Measurements from ENCODE around the gene CHRM2. TPM values are rescaled to one million over a fixed set of nuclear protein-coding genes. Genes with fewer than 3 reads are reported as not detected.

CHRM2 gene
- total and polyA plus RNA-seq, 2 of the 4 experiments (the other 2 are of a cell fraction), result 79.3 to 184 TPM

DNA sequence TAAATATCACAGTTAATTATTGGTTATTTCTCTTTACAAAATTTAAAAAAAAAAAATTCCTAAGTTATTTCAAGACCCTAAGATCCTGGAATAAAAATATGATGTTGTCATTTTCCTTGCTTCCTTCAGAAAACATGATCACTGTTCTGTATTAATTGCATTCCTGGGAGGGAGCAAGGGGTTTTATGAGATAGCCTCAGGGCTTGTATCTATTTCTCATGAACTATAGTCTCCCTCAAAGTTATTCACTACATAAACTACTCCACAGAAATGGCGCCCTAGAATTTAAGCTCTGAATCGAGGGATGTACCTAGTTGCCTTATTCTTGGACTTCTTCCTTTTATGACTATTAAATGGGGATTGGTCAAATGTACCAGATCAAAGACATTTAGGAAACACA lies 170.3 kb downstream of the CHRM2 start:
- H2BK15ac ChIP-seq (ENCODE audit: low read depth, low read length), result 0 out of 3 replicates have a peak overlapping the region, but pooled peaks have one; percentile 8
- no peak overlapping the region for H3K23ac ChIP-seq (ENCODE audit: low read depth, low read length)
- no peaks in the 10 kb centered on the region for H3K79me1 ChIP-seq (ENCODE audit: low read depth in 1 of 2, low read length in 2 of 2)
- BruUV-seq (replicated peaks), result no TSS peak
- DNase-seq (no peak), ATAC-seq (ENCODE audit: low read depth) (no peak)
- no peak overlapping the region for H2BK120ac ChIP-seq (ENCODE audit: low read depth, low read length)
- no peaks in the 10 kb centered on the region for H3K36me3 ChIP-seq (ENCODE audit: control insufficient read depth, insufficient read depth, low read length)
- in situ Hi-C loops (cut with MboI; ENCODE audit: low sequenced_read_pairs), result no loop called here
- H4K5ac ChIP-seq (ENCODE audit: low read depth, low read length), result no peak overlapping the region
- H3K56ac ChIP-seq (ENCODE audit: extremely low read depth, insufficient read depth, low read length), result no peak overlapping the region; the same call in 1 of the 2 replicates
- POLR2A ChIA-PET (ENCODE audit: unreplicated experiment), result no interaction called here
- no peak overlapping the region for H3K18ac ChIP-seq (ENCODE audit: low read depth, low read length)
- dilution Hi-C loops (cut with HindIII; ENCODE audit: low sequenced_read_pairs, unreplicated experiment), result no loop called here
- no peaks in the 10 kb centered on the region for H3K27me3 ChIP-seq (ENCODE audit: control insufficient read depth, insufficient read depth, low read length)
- no peak overlapping the region for H4K91ac ChIP-seq (ENCODE audit: insufficient read depth, low read depth, low read length)
- no peak overlapping the region for H3K9ac ChIP-seq (ENCODE audit: low read depth, low read length)
- no peak overlapping the region for H2BK20ac ChIP-seq (ENCODE audit: low read depth, low read length)
- no peak overlapping the region for H3K27ac ChIP-seq (ENCODE audit: insufficient read depth, low read length)
- intact Hi-C loops (cut with micrococcal nuclease), result no loop called here
- WGBS, 2 experiments (ENCODE audit: extremely low coverage in 2 of 2, insufficient read length in 1 of 2), result no CpG with 5 or more reads among the region's 2 CpGs
- CTCF ChIA-PET, result no interaction called here
- TF ChIP-seq RAD21 (IDR thresholded peaks at IDR 0.05; ENCODE audit: low read length) (no peak), RFX5 (IDR thresholded peaks at IDR 0.05; ENCODE audit: low read depth, low read length) (no peak), RCOR1 (IDR thresholded peaks at IDR 0.05; ENCODE audit: insufficient replicate concordance, low read length) (no peak), MAZ (IDR thresholded peaks at IDR 0.05; ENCODE audit: borderline replicate concordance, low read depth, low read length) (no peak), CEBPB (IDR thresholded peaks at IDR 0.05; ENCODE audit: low read depth, low read length) (no peak), CTCF (conservative IDR thresholded peaks at IDR 0.05; ENCODE audit: low read depth, low read length) (no peak), POLR2A (IDR thresholded peaks at IDR 0.05; ENCODE audit: low read depth, low read length) (no peak), FOS (IDR thresholded peaks at IDR 0.05; ENCODE audit: low read depth, low read length) (no peak), NFE2L2 (IDR thresholded peaks at IDR 0.05; ENCODE audit: low read depth, low read length) (no peak), MAFK (IDR thresholded peaks at IDR 0.05; ENCODE audit: low read depth, low read length) (no peak), SMC3 (IDR thresholded peaks at IDR 0.05; ENCODE audit: low read depth, low read length) (no peak), MXI1 (IDR thresholded peaks at IDR 0.05; ENCODE audit: borderline replicate concordance, low read depth, low read length) (no peak), BHLHE40 (IDR thresholded peaks at IDR 0.05; ENCODE audit: low read depth, low read length) (no peak), CHD1 (IDR thresholded peaks at IDR 0.05; ENCODE audit: low read depth, low read length) (no peak)
- TF ChIP-seq, protein P1, sequence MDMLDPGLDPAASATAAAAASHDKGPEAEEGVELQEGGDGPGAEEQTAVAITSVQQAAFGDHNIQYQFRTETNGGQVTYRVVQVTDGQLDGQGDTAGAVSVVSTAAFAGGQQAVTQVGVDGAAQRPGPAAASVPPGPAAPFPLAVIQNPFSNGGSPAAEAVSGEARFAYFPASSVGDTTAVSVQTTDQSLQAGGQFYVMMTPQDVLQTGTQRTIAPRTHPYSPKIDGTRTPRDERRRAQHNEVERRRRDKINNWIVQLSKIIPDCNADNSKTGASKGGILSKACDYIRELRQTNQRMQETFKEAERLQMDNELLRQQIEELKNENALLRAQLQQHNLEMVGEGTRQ (IDR thresholded peaks at IDR 0.05; ENCODE audit: low read depth, low read length), result no peak
- TF ChIP-seq, protein P2, sequence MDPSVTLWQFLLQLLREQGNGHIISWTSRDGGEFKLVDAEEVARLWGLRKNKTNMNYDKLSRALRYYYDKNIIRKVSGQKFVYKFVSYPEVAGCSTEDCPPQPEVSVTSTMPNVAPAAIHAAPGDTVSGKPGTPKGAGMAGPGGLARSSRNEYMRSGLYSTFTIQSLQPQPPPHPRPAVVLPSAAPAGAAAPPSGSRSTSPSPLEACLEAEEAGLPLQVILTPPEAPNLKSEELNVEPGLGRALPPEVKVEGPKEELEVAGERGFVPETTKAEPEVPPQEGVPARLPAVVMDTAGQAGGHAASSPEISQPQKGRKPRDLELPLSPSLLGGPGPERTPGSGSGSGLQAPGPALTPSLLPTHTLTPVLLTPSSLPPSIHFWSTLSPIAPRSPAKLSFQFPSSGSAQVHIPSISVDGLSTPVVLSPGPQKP (IDR thresholded peaks at IDR 0.05; ENCODE audit: borderline replicate concordance, low read depth, low read length), result no peak
- no peaks in the 10 kb centered on the region for H3K9me1 ChIP-seq (ENCODE audit: insufficient read depth, low read length)
- no peak overlapping the region for H2BK5ac ChIP-seq (ENCODE audit: low read depth, low read length, poor library complexity, severe bottlenecking)
- H4K8ac ChIP-seq (ENCODE audit: low read depth in 2 of 2, low read length in 2 of 2), result no peak overlapping the region
- no peak overlapping the region for H3K4ac ChIP-seq (ENCODE audit: low read depth, low read length)
- no peaks in the 10 kb centered on the region for H3K9me3 ChIP-seq (ENCODE audit: control insufficient read depth, insufficient read depth, low read length)
- H2AK5ac ChIP-seq (ENCODE audit: low read depth, low read length), result no peak overlapping the region
- no peak overlapping the region for H3K14ac ChIP-seq (replicated peaks; ENCODE audit: low read depth, low read length)
- no peak overlapping the region for H2AFZ ChIP-seq (replicated peaks; ENCODE audit: low read length, poor library complexity)
- H3K4me3 ChIP-seq (ENCODE audit: insufficient read depth, low read depth, low read length), result no peak overlapping the region
- no peak overlapping the region for H3K4me2 ChIP-seq (ENCODE audit: low read depth, low read length)
- no peaks in the 10 kb centered on the region for H4K20me1 ChIP-seq (ENCODE audit: insufficient read depth, low read length)
- H3K4me1 ChIP-seq (ENCODE audit: control insufficient read depth, insufficient read depth, low read length), result no peaks in the 10 kb centered on the region
- H2AK9ac ChIP-seq (replicated peaks; ENCODE audit: low read depth, low read length, poor library complexity), result no peak overlapping the region
